Measurements from ENCODE around the gene AP2B1.

AP2B1 gene

GRCh38 chr17:35714988-35715387, 127.9 kb downstream of the AP2B1 start:
- no peak overlapping the region for H3K4me3 ChIP-seq
- TF ChIP-seq CTCF (IDR thresholded peaks at IDR 0.05), result no peak
- DNase-seq (ENCODE audit: low spot score), result no peak
- H3K27ac ChIP-seq, result no peak overlapping the region

DNA sequence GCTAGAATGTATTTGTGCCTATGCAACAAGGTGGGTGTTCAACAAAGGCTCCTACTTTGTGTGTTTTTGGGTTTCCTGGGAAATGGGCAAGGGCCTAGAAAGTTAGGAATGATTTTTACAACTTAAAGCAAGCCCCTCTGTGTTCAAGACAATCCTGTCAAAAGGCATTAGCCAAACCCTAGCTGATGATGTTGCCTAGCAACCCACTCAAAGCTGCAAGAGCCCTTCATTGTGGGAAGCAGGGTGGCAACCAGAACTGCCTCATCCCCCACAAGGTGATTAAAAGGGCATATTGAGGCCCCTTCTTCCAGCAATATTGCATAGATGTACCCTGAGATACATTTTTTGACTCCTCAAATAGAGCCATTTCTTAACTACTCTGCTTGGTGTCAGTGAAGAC, 128.3 kb downstream of the AP2B1 start:
- no peak for DNase-seq (ENCODE audit: low spot score)
- Histone ChIP-seq H3K4me3 (no peak overlapping the region), H3K27ac (no peak overlapping the region)
- TF ChIP-seq CTCF (IDR thresholded peaks at IDR 0.05), result no peak

GRCh38 chr17:35716173-35716572, 129.1 kb downstream of the AP2B1 start:
- no peak for TF ChIP-seq CTCF (IDR thresholded peaks at IDR 0.05)
- no peak for DNase-seq (ENCODE audit: low spot score)
- Histone ChIP-seq H3K4me3 (no peak overlapping the region), H3K27ac (peak overlapping the region in 1 of 2 donors; percentile 20)

- Histone ChIP-seq H3K4me3 (no peak overlapping the region), H3K27ac (peak overlapping the region in 1 of 2 donors; percentile 26)
- no peak for DNase-seq (ENCODE audit: low spot score)
- no peak for TF ChIP-seq CTCF (IDR thresholded peaks at IDR 0.05)
Measured at GRCh38 chr17:35716897-35717465, 129.9 kb downstream of the AP2B1 start.

GRCh38 chr17:35717475-35717874, 130.4 kb downstream of the AP2B1 start:
- Histone ChIP-seq H3K27ac (no peak overlapping the region), H3K4me3 (no peak overlapping the region)
- no peak for DNase-seq (ENCODE audit: low spot score)
- TF ChIP-seq CTCF (IDR thresholded peaks at IDR 0.05), result no peak

GRCh38 chr17:35723735-35724134, 136.6 kb downstream of the AP2B1 start:
- H3K4me3 ChIP-seq, result no peak overlapping the region
- no peak for TF ChIP-seq CTCF (IDR thresholded peaks at IDR 0.05)
- no peak overlapping the region for H3K27ac ChIP-seq
- no peak for DNase-seq (ENCODE audit: low spot score)

DNA sequence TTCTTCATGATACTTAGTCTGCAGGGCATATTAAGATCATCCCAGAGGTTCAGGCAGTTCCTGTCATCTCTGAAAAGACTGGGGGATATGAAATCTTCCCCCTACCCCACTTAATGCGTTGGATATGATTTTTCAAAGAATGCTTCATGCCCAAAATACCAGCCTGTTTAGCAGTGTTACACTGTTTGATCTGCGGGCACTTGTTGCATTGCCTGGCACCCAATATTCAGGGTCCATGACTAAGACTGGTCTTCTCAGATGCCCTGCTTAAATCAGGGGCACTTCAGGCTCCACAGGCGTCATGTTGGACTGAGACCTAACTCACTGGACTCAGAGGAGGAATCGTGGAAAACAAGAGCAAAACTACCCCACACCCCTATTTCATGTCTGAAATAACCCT, 137.9 kb downstream of the AP2B1 start:
- DNase-seq (ENCODE audit: low spot score), result no peak
- no peak overlapping the region for H3K27ac ChIP-seq

More for the DNA sequence above, 137.9 kb downstream of the AP2B1 start:
- no peak overlapping the region for H3K4me3 ChIP-seq
- no peak for TF ChIP-seq CTCF (IDR thresholded peaks at IDR 0.05)

Measured in coronary artery (tissue), 2 donors.